ENCODE data around the gene PTPN14.

Gene PTPN14

GRCh38 chr1:214435867-214436266 is 115.5 kb downstream of the PTPN14 start:
- TF ChIP-seq ZFX (IDR thresholded peaks at IDR 0.05; ENCODE audit: borderline replicate concordance) (no peak), CTCF (IDR thresholded peaks at IDR 0.05) (no peak)

GRCh38 chr1:214432245-214432644 is 119.2 kb downstream of the PTPN14 start:
- no peak for TF ChIP-seq CTCF (IDR thresholded peaks at IDR 0.05)
- no peak for TF ChIP-seq ZFX (IDR thresholded peaks at IDR 0.05; ENCODE audit: borderline replicate concordance)
- no peak overlapping the region for H3K27ac ChIP-seq

More at GRCh38 chr1:214435867-214436266, 115.5 kb downstream of the PTPN14 start:
- H3K27ac ChIP-seq, result no peak overlapping the region

GRCh38 chr1:214429951-214430770 is 121.2 kb downstream of the PTPN14 start:
- H3K27ac ChIP-seq, result no peak overlapping the region
- TF ChIP-seq ZFX (IDR thresholded peaks at IDR 0.05; ENCODE audit: borderline replicate concordance), result no peak
- TF ChIP-seq CTCF (IDR thresholded peaks at IDR 0.05), result no peak

- H3K27ac ChIP-seq, result no peak overlapping the region
- TF ChIP-seq CTCF (IDR thresholded peaks at IDR 0.05), result no peak
- TF ChIP-seq ZFX (IDR thresholded peaks at IDR 0.05; ENCODE audit: borderline replicate concordance), result no peak
Observed at GRCh38 chr1:214427871-214428277, 123.5 kb downstream of the PTPN14 start.

GRCh38 chr1:214426426-214426812 is 125.0 kb downstream of the PTPN14 start:
- no peak overlapping the region for H3K27ac ChIP-seq

GRCh38 chr1:214425716-214426425 is 125.5 kb downstream of the PTPN14 start:
- no peak overlapping the region for H3K27ac ChIP-seq
- no peak for TF ChIP-seq CTCF (IDR thresholded peaks at IDR 0.05)
- no peak for TF ChIP-seq ZFX (IDR thresholded peaks at IDR 0.05; ENCODE audit: borderline replicate concordance)

More at GRCh38 chr1:214426426-214426812, 125.0 kb downstream of the PTPN14 start:
- no peak for TF ChIP-seq ZFX (IDR thresholded peaks at IDR 0.05; ENCODE audit: borderline replicate concordance)
- no peak for TF ChIP-seq CTCF (IDR thresholded peaks at IDR 0.05)

- H3K27ac ChIP-seq, result no peak overlapping the region
- no peak for TF ChIP-seq CTCF (IDR thresholded peaks at IDR 0.05)
- no peak for TF ChIP-seq ZFX (IDR thresholded peaks at IDR 0.05; ENCODE audit: borderline replicate concordance)
Observed at GRCh38 chr1:214425101-214425500, 126.3 kb downstream of the PTPN14 start.

Measured in 22Rv1 (cell line).